Measurements from ENCODE around the gene GAB2. TPM values are rescaled to one million over a fixed set of nuclear protein-coding genes. Genes with fewer than 3 reads are reported as not detected.

Gene GAB2
- total and polyA plus RNA-seq, 2 of the 4 experiments (the other 2 are of a cell fraction): 3.3 to 5.9 TPM

GRCh38 chr11:78457448-78457847 is 39.8 kb upstream of the GAB2 start:
- H3K4me3 ChIP-seq (ENCODE audit: insufficient read depth, low read depth, low read length): no peak overlapping the region
- ChIA-PET POLR2A (ENCODE audit: unreplicated experiment) (no interaction called here), CTCF (no interaction called here)
- TF ChIP-seq CHD1 (IDR thresholded peaks at IDR 0.05; ENCODE audit: low read depth, low read length) (no peak), RFX5 (IDR thresholded peaks at IDR 0.05; ENCODE audit: low read depth, low read length) (no peak), RCOR1 (IDR thresholded peaks at IDR 0.05; ENCODE audit: insufficient replicate concordance, low read length) (no peak), MAFK (IDR thresholded peaks at IDR 0.05; ENCODE audit: low read depth, low read length) (no peak), ELK1 (IDR thresholded peaks at IDR 0.05; ENCODE audit: borderline replicate concordance, low read depth, low read length) (no peak), NFE2L2 (IDR thresholded peaks at IDR 0.05; ENCODE audit: low read depth, low read length) (no peak), CEBPB (IDR thresholded peaks at IDR 0.05; ENCODE audit: low read depth, low read length) (no peak), MXI1 (IDR thresholded peaks at IDR 0.05; ENCODE audit: borderline replicate concordance, low read depth, low read length) (no peak), SMC3 (IDR thresholded peaks at IDR 0.05; ENCODE audit: low read depth, low read length) (no peak), FOS (IDR thresholded peaks at IDR 0.05; ENCODE audit: low read depth, low read length) (no peak), CTCF (conservative IDR thresholded peaks at IDR 0.05; ENCODE audit: low read depth, low read length) (no peak), MAZ (IDR thresholded peaks at IDR 0.05; ENCODE audit: borderline replicate concordance, low read depth, low read length) (no peak), POLR2A (IDR thresholded peaks at IDR 0.05; ENCODE audit: low read depth, low read length) (no peak), RAD21 (IDR thresholded peaks at IDR 0.05; ENCODE audit: low read length) (no peak), USF2 (IDR thresholded peaks at IDR 0.05; ENCODE audit: low read depth, low read length) (no peak), BHLHE40 (IDR thresholded peaks at IDR 0.05; ENCODE audit: low read depth, low read length) (no peak)
- no peak overlapping the region for H3K14ac ChIP-seq (replicated peaks; ENCODE audit: low read depth, low read length)
- no peak overlapping the region for H4K8ac ChIP-seq (ENCODE audit: low read depth in 2 of 2, low read length in 2 of 2)
- intact Hi-C loops (cut with micrococcal nuclease) (no loop called here), in situ Hi-C loops (cut with MboI; ENCODE audit: low sequenced_read_pairs) (no loop called here), dilution Hi-C loops (cut with HindIII; ENCODE audit: low sequenced_read_pairs, unreplicated experiment) (no loop called here)
- no peak overlapping the region for H2BK5ac ChIP-seq (ENCODE audit: low read depth, low read length, poor library complexity, severe bottlenecking)
- no peaks in the 10 kb centered on the region; the same call in 1 of the 2 replicates for H3K9me1 ChIP-seq (ENCODE audit: insufficient read depth, low read length)
- no peak overlapping the region for H4K91ac ChIP-seq (ENCODE audit: insufficient read depth, low read depth, low read length)
- DNase-seq (no peak), ATAC-seq (ENCODE audit: low read depth) (no peak)
- no peak overlapping the region for H3K18ac ChIP-seq (ENCODE audit: low read depth, low read length)
- no peak overlapping the region for H3K9ac ChIP-seq (ENCODE audit: low read depth, low read length)
- H3K56ac ChIP-seq (ENCODE audit: extremely low read depth, insufficient read depth, low read length): no peak overlapping the region
- H2AK9ac ChIP-seq (replicated peaks; ENCODE audit: low read depth, low read length, poor library complexity): no peak overlapping the region
- H3K27me3 ChIP-seq (ENCODE audit: control insufficient read depth, insufficient read depth, low read length): no peaks in the 10 kb centered on the region
- H4K5ac ChIP-seq (ENCODE audit: low read depth, low read length): no peak overlapping the region
- BruUV-seq (replicated peaks): no TSS peak
- H3K4me2 ChIP-seq (ENCODE audit: low read depth, low read length): no peak overlapping the region
- H3K4ac ChIP-seq (ENCODE audit: low read depth, low read length): no peak overlapping the region
- no CpG with 5 or more reads among the region's 2 CpGs for WGBS, 2 experiments (ENCODE audit: extremely low coverage in 2 of 2, insufficient read length in 1 of 2)
- no peak overlapping the region for H2AK5ac ChIP-seq (ENCODE audit: low read depth, low read length)
- H2BK15ac ChIP-seq (ENCODE audit: low read depth, low read length): no peak overlapping the region
- H2BK120ac ChIP-seq (ENCODE audit: low read depth, low read length): no peak overlapping the region
- H3K36me3 ChIP-seq (ENCODE audit: control insufficient read depth, insufficient read depth, low read length): no peaks in the 10 kb centered on the region
- no peaks in the 10 kb centered on the region for H3K79me1 ChIP-seq (ENCODE audit: low read depth in 1 of 2, low read length in 2 of 2)
- H2BK20ac ChIP-seq (ENCODE audit: low read depth, low read length): no peak overlapping the region
- H3K23ac ChIP-seq (ENCODE audit: low read depth, low read length): no peak overlapping the region
- no peak overlapping the region for H2AFZ ChIP-seq (replicated peaks; ENCODE audit: low read length, poor library complexity)
- no peaks in the 10 kb centered on the region for H4K20me1 ChIP-seq (ENCODE audit: insufficient read depth, low read length)
- H3K4me1 ChIP-seq (ENCODE audit: control insufficient read depth, insufficient read depth, low read length): no peaks in the 10 kb centered on the region
- no peak overlapping the region for H3K27ac ChIP-seq (ENCODE audit: insufficient read depth, low read length)
- no peaks in the 10 kb centered on the region for H3K9me3 ChIP-seq (ENCODE audit: control insufficient read depth, insufficient read depth, low read length)

Measured in IMR-90 (cell line).